ENCODE measurements around the gene TMEM114. TPM values are rescaled to one million over a fixed set of nuclear protein-coding genes. Genes with fewer than 3 reads are reported as not detected.

The TMEM114 gene
- total RNA-seq, 1 donor from 2014 or later = not detected

- DNase-seq (ENCODE audit: low spot score) = no peak
These were observed 21.7 kb upstream of the TMEM114 start for GRCh38 chr16:8611886-8612600.

- no peak for DNase-seq (ENCODE audit: low spot score)
These were observed 20.8 kb upstream of the TMEM114 start for GRCh38 chr16:8611122-8611521.

- DNase-seq (ENCODE audit: low spot score) = no peak
These were observed 16.9 kb upstream of the TMEM114 start for GRCh38 chr16:8607214-8607613.

DNA sequence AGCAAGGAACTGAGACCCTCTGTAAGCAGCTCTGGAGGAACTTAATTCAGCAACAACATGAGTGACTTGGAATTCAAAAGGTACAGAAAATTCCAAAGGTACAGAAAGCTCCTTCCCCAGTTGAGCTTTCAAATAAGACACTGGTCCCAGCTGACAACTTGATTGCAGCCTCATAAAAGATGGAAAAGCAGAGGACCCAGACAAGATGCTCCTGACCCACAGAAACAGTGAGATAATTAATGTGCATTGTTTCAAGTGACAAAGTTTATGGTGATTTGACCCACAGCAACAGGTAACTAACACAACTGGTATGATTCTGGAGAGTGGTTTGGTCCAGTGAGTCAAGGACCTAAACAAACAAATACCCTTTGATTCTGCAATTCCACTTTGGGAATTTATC is 15.2 kb upstream of the TMEM114 start:
- DNase-seq (ENCODE audit: low spot score) = no peak

- no peak for DNase-seq (ENCODE audit: low spot score)
These were observed 9.9 kb upstream of the TMEM114 start for GRCh38 chr16:8600144-8600775.

DNA sequence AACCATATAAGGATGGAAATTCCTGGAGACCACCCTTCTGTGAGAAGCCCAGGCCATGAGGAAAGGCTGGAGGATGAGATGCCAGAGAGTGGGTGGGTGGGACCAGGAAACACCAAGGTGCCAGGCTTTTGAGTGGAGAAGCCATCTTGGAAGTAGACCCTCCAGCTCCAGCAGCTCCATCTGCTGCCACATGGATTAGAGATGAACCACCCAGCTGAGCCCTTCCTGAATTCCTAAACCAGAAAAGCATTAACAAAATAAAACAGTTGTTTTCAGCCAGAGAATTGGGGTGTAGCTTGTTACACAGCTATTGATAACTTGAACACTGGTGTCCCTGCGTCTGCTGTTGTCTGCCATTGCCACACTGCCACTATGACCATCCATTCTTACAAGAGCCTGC is 6.3 kb upstream of the TMEM114 start:
- no peak for DNase-seq (ENCODE audit: low spot score)

DNA sequence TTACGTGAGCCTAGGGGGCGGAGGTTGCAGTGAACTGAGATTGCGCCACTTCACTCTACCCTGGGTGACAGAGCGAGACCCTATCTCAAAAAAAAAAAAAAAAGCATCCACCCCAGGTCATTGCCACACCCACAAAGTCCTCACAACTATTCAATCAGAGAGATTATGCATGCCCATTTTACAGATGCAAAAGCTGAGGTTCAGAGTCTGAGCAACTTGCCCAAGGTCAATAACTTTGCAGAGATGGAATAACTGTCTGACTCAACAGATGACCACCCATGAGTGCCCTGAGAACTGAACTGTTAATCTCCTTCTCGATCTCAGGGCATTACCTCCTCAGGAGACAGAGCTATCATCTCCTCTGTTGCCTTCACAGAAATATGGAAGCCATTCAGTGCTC is 5.5 kb upstream of the TMEM114 start:
- DNase-seq (ENCODE audit: low spot score) = no peak

GRCh38 chr16:8594149-8594666 is 3.9 kb upstream of the TMEM114 start:
- no peak for DNase-seq (ENCODE audit: low spot score)

DNA sequence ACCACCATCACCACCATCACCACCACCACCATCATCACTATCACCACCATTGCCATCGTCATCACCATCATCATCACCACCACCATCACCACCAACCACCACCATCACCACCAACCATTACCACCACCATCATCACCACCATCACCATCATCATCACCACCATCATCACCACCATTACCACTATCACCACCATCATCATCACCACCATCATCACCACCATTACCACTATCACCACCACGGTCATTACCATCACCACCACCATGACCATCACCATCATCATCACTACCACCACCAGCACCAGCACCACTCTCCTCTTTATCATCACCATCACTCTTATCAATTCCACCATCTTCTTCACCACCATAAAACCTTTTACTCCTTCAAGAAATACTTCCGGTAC is 1.1 kb upstream of the TMEM114 start:
- no peak for DNase-seq (ENCODE audit: low spot score)

- DNase-seq (ENCODE audit: low spot score) = no peak
These were observed 500 bp upstream of the TMEM114 start for GRCh38 chr16:8590811-8591210.

DNA sequence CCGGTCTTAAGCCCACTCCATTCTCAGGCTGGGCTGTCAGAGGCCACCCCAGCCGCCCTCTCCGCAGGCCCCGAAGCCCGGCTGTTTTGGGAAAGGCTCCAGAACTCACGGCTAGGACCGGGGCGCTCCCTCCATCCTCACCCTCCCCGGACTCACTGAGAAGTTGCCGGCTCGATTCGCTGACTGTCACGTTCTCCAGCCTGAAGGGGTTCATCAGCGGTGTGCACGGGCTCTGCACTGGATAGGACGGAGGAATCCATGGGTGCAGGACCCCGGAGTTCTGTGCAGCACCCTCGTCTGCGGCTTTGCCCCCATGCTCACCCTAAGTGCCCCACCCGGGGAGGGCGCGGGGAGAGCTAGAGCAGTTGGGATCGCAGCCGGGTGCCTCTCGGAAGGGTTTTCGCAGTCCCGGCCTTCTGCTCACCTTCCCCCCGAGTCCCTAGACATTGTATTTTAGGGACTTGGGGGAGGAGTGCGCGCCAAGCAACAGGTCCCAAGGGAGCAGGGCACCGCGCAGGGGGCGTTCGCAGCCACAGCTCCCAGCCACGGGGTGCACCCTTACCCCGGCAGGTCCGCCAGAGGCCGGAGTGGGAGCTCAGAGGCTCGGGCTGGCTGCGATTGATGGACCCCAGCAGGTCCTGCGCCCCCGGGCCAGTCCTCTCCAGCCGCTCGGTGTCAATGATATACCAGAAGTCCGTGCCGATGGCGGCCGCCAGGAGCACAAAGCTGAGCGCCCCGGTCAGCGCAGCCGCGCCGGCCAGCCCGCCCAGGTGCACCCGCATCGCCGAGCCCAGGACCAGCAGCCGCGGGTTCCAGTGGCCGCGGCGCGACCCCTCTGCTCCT is 1.0 kb downstream of the TMEM114 start:
- DNase-seq (ENCODE audit: low spot score) = no peak

GRCh38 chr16:8588682-8589056 is 1.6 kb downstream of the TMEM114 start:
- no peak for DNase-seq (ENCODE audit: low spot score)

DNA sequence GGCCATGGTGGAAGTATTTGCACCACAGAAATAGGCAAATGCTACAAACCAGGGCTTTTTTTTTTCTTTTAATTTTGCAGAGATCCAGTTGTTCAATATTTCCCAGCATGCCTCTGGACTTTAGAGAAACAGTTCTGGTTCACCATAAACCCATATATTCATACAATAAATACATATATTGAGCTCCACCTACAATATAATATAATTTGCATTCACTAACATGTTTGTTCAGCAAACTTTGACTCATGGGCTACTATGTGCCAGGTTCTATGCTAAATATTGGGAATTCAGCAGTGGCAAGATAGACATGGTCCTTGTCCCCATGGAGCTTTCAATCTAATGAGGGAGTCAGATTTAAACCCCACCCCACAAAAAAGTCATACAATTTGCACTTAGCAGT is 3.2 kb downstream of the TMEM114 start:
- DNase-seq (ENCODE audit: low spot score) = no peak

GRCh38 chr16:8585857-8586256 is 4.5 kb downstream of the TMEM114 start:
- DNase-seq (ENCODE audit: low spot score) = no peak

DNA sequence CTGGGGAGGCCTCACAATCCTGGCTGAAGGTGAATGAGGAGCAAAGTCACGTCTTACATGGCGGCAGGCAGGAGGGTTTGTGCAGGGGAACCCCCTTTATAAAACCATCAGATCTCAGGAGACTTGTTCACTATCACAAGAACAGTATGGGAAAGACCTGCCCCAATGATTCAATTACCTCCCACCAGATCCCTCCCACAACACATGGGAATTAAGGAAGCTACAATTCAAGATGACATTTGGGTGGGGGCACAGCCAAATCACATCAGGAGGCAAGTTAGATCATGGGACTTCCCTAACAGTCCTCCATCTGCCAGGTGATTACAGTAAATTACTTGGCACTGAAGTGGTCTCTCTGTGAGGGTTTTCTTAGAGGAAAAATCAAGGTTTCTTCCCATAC is 5.3 kb downstream of the TMEM114 start:
- DNase-seq (ENCODE audit: low spot score) = no peak

DNA sequence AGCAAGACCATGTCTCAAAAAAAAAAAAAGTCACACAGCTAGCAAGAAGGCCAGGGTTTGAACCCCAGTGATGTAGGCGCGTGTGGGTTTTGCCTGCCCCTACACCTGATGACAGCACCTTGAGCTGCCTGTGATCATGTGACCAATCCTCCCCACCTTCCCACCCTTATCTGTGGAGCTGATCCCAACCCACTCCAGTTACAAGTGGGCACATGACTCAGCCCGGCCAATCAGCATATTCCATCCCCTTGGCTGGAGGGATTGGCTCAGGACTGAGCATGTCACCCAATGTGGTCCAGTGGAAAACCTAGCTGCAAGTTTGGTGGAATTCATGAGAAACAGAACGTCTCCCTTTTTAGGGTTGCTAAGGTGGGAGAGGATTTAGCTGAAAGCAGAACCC is 6.6 kb downstream of the TMEM114 start:
- no peak for DNase-seq (ENCODE audit: low spot score)

GRCh38 chr16:8583199-8583598 is 7.1 kb downstream of the TMEM114 start:
- DNase-seq (ENCODE audit: low spot score) = no peak

DNA sequence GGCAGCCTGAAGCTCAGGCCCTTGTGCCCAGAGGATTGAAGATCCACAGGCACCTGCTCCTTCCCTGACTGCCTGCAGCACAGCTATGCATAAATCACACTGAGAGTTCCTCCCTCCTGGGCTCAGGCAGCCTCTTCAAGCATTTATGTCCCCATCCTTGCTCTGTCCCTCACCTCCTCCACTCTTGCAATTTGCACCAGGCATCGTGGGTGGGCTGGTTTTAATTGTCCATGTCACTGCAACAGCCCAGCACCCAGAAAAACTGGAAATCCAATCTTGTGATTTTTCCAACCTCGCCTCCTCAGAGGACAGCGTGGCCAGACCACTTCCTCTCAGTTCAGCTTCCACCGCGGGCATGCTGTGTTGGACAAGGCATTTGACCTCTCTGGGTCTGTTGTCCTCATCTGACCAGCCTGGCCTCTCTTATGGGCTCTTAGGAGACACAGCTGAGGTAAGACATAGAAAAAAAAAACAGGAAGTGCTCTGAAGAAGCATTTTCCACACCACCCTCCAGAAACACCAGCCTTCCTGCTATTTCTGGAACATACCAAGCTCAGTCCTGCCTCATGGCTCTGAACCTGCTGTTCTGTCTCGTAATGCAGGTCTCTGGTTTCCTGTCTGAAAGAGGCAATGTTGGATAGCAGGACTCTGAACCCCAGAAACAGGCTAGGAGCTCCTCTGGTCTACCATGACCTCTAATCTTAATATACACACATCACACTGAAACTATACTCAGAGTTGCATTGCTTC is 8.3 kb downstream of the TMEM114 start:
- DNase-seq (ENCODE audit: low spot score) = no peak

DNA sequence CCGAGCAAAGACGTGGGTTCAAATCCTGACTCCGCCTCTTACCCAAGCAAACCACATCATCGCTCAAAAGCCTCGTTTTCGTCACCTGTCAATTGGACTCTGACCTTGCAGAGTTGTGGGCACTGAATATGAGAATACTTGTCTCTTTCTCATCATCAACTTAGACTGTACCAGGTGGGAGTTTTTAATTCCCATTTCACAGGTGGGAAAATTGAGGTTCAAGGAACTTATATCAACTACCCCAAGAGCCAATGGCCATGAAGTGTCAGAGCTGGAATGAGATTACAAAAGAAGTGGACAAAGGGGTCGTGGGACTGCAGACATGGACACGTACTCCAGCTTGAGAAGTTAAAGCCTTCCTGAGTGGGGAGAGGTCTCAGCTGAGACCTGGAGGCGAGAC is 10.8 kb downstream of the TMEM114 start:
- no peak for DNase-seq (ENCODE audit: low spot score)

DNA sequence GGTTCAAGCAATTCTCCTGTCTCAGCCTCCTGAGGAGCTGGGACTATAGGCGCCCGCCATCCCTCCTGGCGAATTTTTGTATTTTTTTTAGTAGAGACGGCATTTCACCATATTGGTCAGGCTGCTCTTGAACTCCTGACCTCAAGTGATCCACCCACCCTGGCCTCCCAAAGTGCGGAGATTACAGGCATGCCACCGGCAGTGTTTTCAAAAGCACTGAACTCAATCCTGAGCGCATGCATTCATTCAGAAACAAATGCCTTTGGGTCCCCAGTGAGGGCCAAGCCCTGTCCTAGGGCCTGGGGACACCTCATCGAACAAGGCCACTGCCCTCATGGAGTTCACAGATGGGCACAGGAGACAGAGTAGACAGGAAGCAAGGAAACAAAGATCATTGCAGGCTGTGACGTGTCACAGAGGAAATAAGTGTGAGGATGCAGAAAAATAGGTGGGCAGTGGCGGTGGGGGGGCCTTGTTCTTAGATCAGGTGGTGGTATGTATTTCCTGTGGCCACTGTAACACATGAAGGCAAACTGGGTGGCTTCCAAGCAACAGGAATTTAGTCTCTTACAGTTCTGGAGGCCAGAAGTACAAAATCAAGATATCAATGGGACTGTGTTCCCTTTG is 12.5 kb downstream of the TMEM114 start:
- no peak for DNase-seq (ENCODE audit: low spot score)

All from mesenteric fat pad (tissue), 1 donor.